Gastrocnemius medialis (tissue), 4 donors: ENCODE data around the gene TMPRSS4. TPM values are rescaled to one million over a fixed set of nuclear protein-coding genes. Genes with fewer than 3 reads are reported as not detected.

ENCODE experiments used
- ATAC-seq, 2 donors: fragments of 150-250 bp; one replicate each; pipeline ENCODE4 v1.9.1; 2016
- DNase-seq, 2 donors: peaks; one replicate each; pipeline ENCODE4 v3.0.0-alpha.2; 2019
- H3K27ac ChIP-seq, 4 donors: fragments of 200-600 bp; sonication (generic); 1 replicate in 1 of 4; 2 replicates in 3 of 4; pipeline ENCODE4 v1.5.1; 2016 to 2018; ENCODE audit warnings: mild to moderate bottlenecking in 2 of 4, moderate library complexity in 1 of 4
- H3K27me3 ChIP-seq, 3 donors: fragments of 200-600 bp; sonication (generic) in 2 of 3; 1 replicate in 1 of 3; 2 replicates in 2 of 3; pipeline versions ENCODE4 v1.5.1 to v1.6.0; 2016 to 2019; ENCODE audit warnings: mild to moderate bottlenecking in 1 of 3, moderate library complexity in 1 of 3
- H3K36me3 ChIP-seq, 2 donors: fragments of 200-600 bp; sonication (generic) in 1 of 2; one replicate each; pipeline ENCODE4 v1.5.1; 2017 to 2018
- H3K4me1 ChIP-seq, 2 donors: fragments of 200-600 bp; sonication (generic) in 1 of 2; one replicate each; pipeline ENCODE4 v1.5.1; 2016 to 2017; ENCODE audit warnings: mild to moderate bottlenecking in 2 of 2
- H3K4me3 ChIP-seq, 4 donors: fragments of 200-600 bp; sonication (generic) in 3 of 4; 1 replicate in 1 of 4; 2 replicates in 3 of 4; pipeline ENCODE4 v1.5.1; 2016 to 2019; ENCODE audit warnings: mild to moderate bottlenecking in 2 of 4
- H3K9me3 ChIP-seq, 3 donors: fragments of 200-600 bp; sonication (generic) in 2 of 3; 1 replicate in 1 of 3; 2 replicates in 2 of 3; pipeline ENCODE4 v1.5.1; 2016 to 2019
- CTCF ChIP-seq, 5 experiments: fragments of 450-650 bp in 3 of 5; fragments of 200-600 bp in 2 of 5; sonication (generic) in 2 of 5; IDR thresholded peaks in 4 of 5; conservative IDR thresholded peaks in 1 of 5; 1 replicate in 4 of 5; 2 replicates in 1 of 5; pipeline ENCODE4 v1.5.1; 2016 to 2019; ENCODE audit warnings: antibody characterized with exemption in 5 of 5, mild to moderate bottlenecking in 3 of 5, moderate library complexity in 3 of 5
- POLR2A ChIP-seq, 2 donors: fragments of 450-650 bp; IDR thresholded peaks; one replicate each; pipeline ENCODE4 v1.6.1; 2017; ENCODE audit warnings: antibody characterized with exemption in 2 of 2, mild to moderate bottlenecking in 2 of 2, moderate library complexity in 2 of 2
- in situ Hi-C, 4 donors: fragments of 200-750 bp; cut with MboI; loops; one replicate each; pipeline versions ENCODE4 v1.15.0 to v1.8.0; 2017; ENCODE audit warnings: low sequenced_read_pairs in 4 of 4
- intact Hi-C: fragments of 100-400 bp; cut with DNase I; formaldehyde crosslinking; loops from one replicate; pipeline ENCODE4 v1.15.1; 2023; ENCODE audit warnings: low total_unique reads
- total RNA-seq, 4 donors: library from RNA; depleted of rRNA; stranded (reverse); fragments of >200 nt; gene quantifications; one replicate each; pipeline versions ENCODE4 v1.1.0 to v1.2.3, GENCODE V29; 2016

The TMPRSS4 gene
- total RNA-seq, 4 donors from 2014 or later, result 1.1 TPM; not detected in 3

GRCh38 chr11:118050208-118050891, 26.5 kb upstream of the TMPRSS4 start:
- TF ChIP-seq CTCF (IDR thresholded peaks at IDR 0.05 in 4 of 5, conservative IDR thresholded peaks at IDR 0.05 in 1 of 5), result no peak
- no peak for TF ChIP-seq POLR2A (IDR thresholded peaks at IDR 0.05)
- no peak for ATAC-seq
- DNase-seq, result no peak
- intact Hi-C loops, result loop anchor here (10.0 kb wide), 1 partner anchor 106 kb away; no protein-coding TSS in a partner anchor
- Histone ChIP-seq H3K36me3 (no peaks in the 10 kb centered on the region), H3K4me3 (no peak overlapping the region), H3K27ac (no peak overlapping the region), H3K9me3 (no peaks in the 10 kb centered on the region), H3K4me1 (no peaks in the 10 kb centered on the region), H3K27me3 (no peaks in the 10 kb centered on the region)
- in situ Hi-C loops, result loop anchor here (10.0 to 25.0 kb wide), 3 partner anchors 106 to 613 kb away; no protein-coding TSS in a partner anchor

- Histone ChIP-seq H3K36me3 (no peaks in the 10 kb centered on the region), H3K4me1 (no peaks in the 10 kb centered on the region), H3K27me3 (no peaks in the 10 kb centered on the region), H3K4me3 (no peak overlapping the region), H3K9me3 (no peaks in the 10 kb centered on the region), H3K27ac (no peak overlapping the region)
- ATAC-seq (no peak), DNase-seq (no peak)
- intact Hi-C loops, result loop anchor here (10.0 kb wide), 1 partner anchor 106 kb away; no protein-coding TSS in a partner anchor
- TF ChIP-seq POLR2A (IDR thresholded peaks at IDR 0.05) (no peak), CTCF (IDR thresholded peaks at IDR 0.05 in 4 of 5, conservative IDR thresholded peaks at IDR 0.05 in 1 of 5) (no peak)
- in situ Hi-C loops, result loop anchor here (10.0 to 25.0 kb wide), 3 partner anchors 106 to 614 kb away; no protein-coding TSS in a partner anchor
Measured at GRCh38 chr11:118051136-118051610, 25.7 kb upstream of the TMPRSS4 start.

- Histone ChIP-seq H3K4me3 (no peak overlapping the region), H3K36me3 (no peaks in the 10 kb centered on the region), H3K4me1 (no peaks in the 10 kb centered on the region), H3K27me3 (no peaks in the 10 kb centered on the region), H3K27ac (no peak overlapping the region), H3K9me3 (no peaks in the 10 kb centered on the region)
- intact Hi-C loops (loop anchor here (2.0 to 10.0 kb wide), 2 partner anchors 107 to 207 kb away; no protein-coding TSS in a partner anchor), in situ Hi-C loops (loop anchor here (10.0 to 25.0 kb wide), 3 partner anchors 107 to 615 kb away; no protein-coding TSS in a partner anchor)
- DNase-seq (no peak), ATAC-seq (no peak)
- TF ChIP-seq CTCF (IDR thresholded peaks at IDR 0.05 in 4 of 5, conservative IDR thresholded peaks at IDR 0.05 in 1 of 5) (no peak), POLR2A (IDR thresholded peaks at IDR 0.05) (no peak)
Measured at GRCh38 chr11:118051611-118052461, 25.0 kb upstream of the TMPRSS4 start.

GRCh38 chr11:118052581-118053206, 24.2 kb upstream of the TMPRSS4 start:
- H3K4me3 ChIP-seq, result no peak overlapping the region
- no peak for DNase-seq
- H3K9me3 ChIP-seq, result no peaks in the 10 kb centered on the region
- no peak for ATAC-seq
- TF ChIP-seq POLR2A (IDR thresholded peaks at IDR 0.05) (no peak), CTCF (IDR thresholded peaks at IDR 0.05 in 4 of 5, conservative IDR thresholded peaks at IDR 0.05 in 1 of 5) (no peak)
- H3K27ac ChIP-seq, result no peak overlapping the region
- H3K4me1 ChIP-seq, result no peaks in the 10 kb centered on the region
- intact Hi-C loops, result loop anchor here (1.0 to 10.0 kb wide), 3 partner anchors 108 to 245 kb away; no protein-coding TSS in a partner anchor
- in situ Hi-C loops, result loop anchor here (10.0 to 25.0 kb wide), 3 partner anchors 108 to 615 kb away; no protein-coding TSS in a partner anchor
- H3K27me3 ChIP-seq, result no peaks in the 10 kb centered on the region
- H3K36me3 ChIP-seq, result no peaks in the 10 kb centered on the region
